H1 (cell line): ENCODE measurements around the gene SLC35F1. TPM values are rescaled to one million over a fixed set of nuclear protein-coding genes. Genes with fewer than 3 reads are reported as not detected.

Experiments used
- CTCF ChIA-PET: fragments of 300-600 bp; sonication (Branson Sonifier 250); formaldehyde crosslinking; loops from one replicate; lab custom pipeline; 2021; ENCODE audit not compliant: partially characterized antibody; lab: Charles Lee
- POLR2A ChIA-PET: fragments of 300-600 bp; sonication (Branson Sonifier 250); formaldehyde crosslinking; loops from one replicate; lab custom pipeline; 2021; ENCODE audit warnings: inconsistent platforms; ENCODE audit not compliant: partially characterized antibody; lab: Charles Lee
- DNase-seq, 2 experiments: peaks; one replicate each; pipeline versions ENCODE4 v3.0.0 to v3.0.0-alpha.2; 2010 to 2022; ENCODE audit warnings: low spot score in 2 of 2, low read depth in 1 of 2, mixed read lengths in 1 of 2
- FAIRE-seq: peaks from 2 replicates; lab custom pipeline; 2011; peaks lifted over from hg19 to GRCh38; lab: Jason Lieb, UNC
- H2AFZ ChIP-seq: 2 replicates; pipeline ENCODE4 v1.8.1; 2012; ENCODE audit warnings: low read length, inconsistent platforms
- H2AK5ac ChIP-seq: 2 replicates; pipeline ENCODE4 v1.6.1; 2013; ENCODE audit warnings: low read depth, low read length
- H2BK120ac ChIP-seq: replicated peaks from 2 replicates; pipeline ENCODE3; 2013; ENCODE audit warnings: low read depth, low read length, inconsistent platforms
- H2BK12ac ChIP-seq: 2 replicates; pipeline ENCODE4 v1.6.1; 2013; ENCODE audit warnings: low read depth, low read length
- H2BK15ac ChIP-seq: 2 replicates; pipeline ENCODE4 v1.6.1; 2013; ENCODE audit warnings: low read length
- H2BK20ac ChIP-seq: 2 replicates; pipeline ENCODE4 v1.6.1; 2013; ENCODE audit warnings: low read length
- H2BK5ac ChIP-seq: 2 replicates; pipeline ENCODE4 v1.6.1; 2013; ENCODE audit warnings: low read depth, low read length
- H3K14ac ChIP-seq: 2 replicates; pipeline ENCODE4 v1.6.1; 2013; ENCODE audit warnings: inconsistent platforms; ENCODE audit not compliant: insufficient read length
- H3K18ac ChIP-seq: 2 replicates; pipeline ENCODE4 v1.6.1; 2013; ENCODE audit warnings: low read length; ENCODE audit errors: extremely low read depth
- H3K23ac ChIP-seq: 2 replicates; pipeline ENCODE4 v1.6.1; 2013; ENCODE audit warnings: inconsistent platforms; ENCODE audit not compliant: insufficient read length
- H3K23me2 ChIP-seq: 2 replicates; pipeline ENCODE4 v1.6.1; 2013; ENCODE audit warnings: low read depth, low read length
- H3K27ac ChIP-seq: 2 replicates; pipeline ENCODE4 v1.6.1; 2011; ENCODE audit warnings: low read depth, low read length, inconsistent platforms
- H3K27me3 ChIP-seq, 4 experiments: replicated peaks in 1 of 4; 1 replicate in 1 of 4; 2 replicates in 3 of 4; pipeline versions ENCODE4 v1.6.1 to v1.8.1; 2011 to 2013; ENCODE audit warnings: low read length in 3 of 4, mild to moderate bottlenecking in 3 of 4, inconsistent platforms in 2 of 4, mixed read lengths in 2 of 4, moderate library complexity in 1 of 4; ENCODE audit not compliant: control insufficient read depth in 3 of 4, insufficient read depth in 3 of 4; ENCODE audit errors: extremely low read depth in 1 of 4
- H3K36me3 ChIP-seq, 4 experiments: 2 replicates each; pipeline versions ENCODE4 v1.6.1 to v1.8.1; 2011 to 2013; ENCODE audit warnings: mild to moderate bottlenecking in 4 of 4, low read length in 3 of 4, moderate library complexity in 2 of 4, control low read depth in 1 of 4, inconsistent platforms in 1 of 4; ENCODE audit not compliant: insufficient read depth in 4 of 4, control insufficient read depth in 2 of 4
- H3K4ac ChIP-seq: replicated peaks from 2 replicates; pipeline ENCODE3; 2013; ENCODE audit warnings: low read length, low read depth, mixed read lengths, inconsistent platforms; ENCODE audit not compliant: insufficient read length
- H3K4me1 ChIP-seq, 4 experiments: replicated peaks in 1 of 4; 1 replicate in 1 of 4; 2 replicates in 3 of 4; pipeline versions ENCODE4 v1.6.1 to v1.8.1; 2011 to 2013; ENCODE audit warnings: low read length in 3 of 4, inconsistent platforms in 2 of 4, mixed read lengths in 1 of 4; ENCODE audit not compliant: insufficient read depth in 4 of 4, control insufficient read depth in 3 of 4
- H3K4me2 ChIP-seq, 2 experiments: 2 replicates each; pipeline versions ENCODE4 v1.6.1 to v1.8.1; 2011 to 2013; ENCODE audit warnings: low read depth in 2 of 2, low read length in 2 of 2, control low read depth in 1 of 2, inconsistent platforms in 1 of 2, mild to moderate bottlenecking in 1 of 2; ENCODE audit not compliant: insufficient read depth in 1 of 2
- H3K4me3 ChIP-seq, 4 experiments: fragments of 200-600, 300-600 bp in 1 of 4; sonication (generic), shearing (Covaris generic), sonication (Bioruptor Twin) in 1 of 4; 2 replicates each; pipeline versions ENCODE4 v1.5.1 to v1.8.1; 2011 to 2016; ENCODE audit warnings: low read length in 4 of 4, low read depth in 3 of 4, control low read depth in 2 of 4, inconsistent platforms in 2 of 4, mild to moderate bottlenecking in 2 of 4, mixed read lengths in 1 of 4, moderate library complexity in 1 of 4; ENCODE audit not compliant: insufficient read depth in 2 of 4; ENCODE audit errors: extremely low read depth in 1 of 4
- H3K56ac ChIP-seq: replicated peaks from 2 replicates; pipeline ENCODE3; 2013; ENCODE audit warnings: low read depth, mild to moderate bottlenecking, mixed read lengths, low read length, inconsistent platforms; ENCODE audit not compliant: insufficient read length
- H3K79me1 ChIP-seq: 2 replicates; pipeline ENCODE4 v1.6.1; 2013; ENCODE audit warnings: low read depth, low read length, control low read depth
- H3K79me2 ChIP-seq, 2 experiments: 2 replicates each; pipeline versions ENCODE4 v1.6.1 to v1.8.1; 2012 to 2013; ENCODE audit warnings: low read length in 2 of 2, mild to moderate bottlenecking in 2 of 2, inconsistent platforms in 1 of 2; ENCODE audit not compliant: insufficient read depth in 2 of 2, control insufficient read depth in 1 of 2
- H3K9ac ChIP-seq, 4 experiments: replicated peaks in 1 of 4; 1 replicate in 1 of 4; 2 replicates in 3 of 4; pipeline versions ENCODE4 v1.6.1 to v1.8.1; 2011 to 2013; ENCODE audit warnings: low read depth in 3 of 4, low read length in 3 of 4, control low read depth in 2 of 4, mild to moderate bottlenecking in 2 of 4, moderate library complexity in 2 of 4, inconsistent platforms in 1 of 4; ENCODE audit errors: extremely low read depth in 1 of 4
- H3K9me3 ChIP-seq, 2 experiments: 2 replicates each; pipeline versions ENCODE4 v1.6.1 to v1.8.1; 2012 to 2013; ENCODE audit warnings: mild to moderate bottlenecking in 2 of 2, moderate library complexity in 2 of 2, control low read depth in 1 of 2, inconsistent platforms in 1 of 2, low read depth in 1 of 2, low read length in 1 of 2, mixed read lengths in 1 of 2; ENCODE audit not compliant: insufficient read depth in 2 of 2
- H4K20me1 ChIP-seq, 2 experiments: replicated peaks in 1 of 2; 2 replicates each; pipeline versions ENCODE3 to v1.8.1; 2011 to 2013; ENCODE audit warnings: inconsistent platforms in 2 of 2, low read length in 2 of 2, mild to moderate bottlenecking in 1 of 2; ENCODE audit not compliant: insufficient read depth in 2 of 2, control insufficient read depth in 1 of 2
- H4K5ac ChIP-seq: 2 replicates; pipeline ENCODE4 v1.6.1; 2013; ENCODE audit warnings: low read length, low read depth, mixed read lengths, inconsistent platforms; ENCODE audit not compliant: insufficient read length
- H4K8ac ChIP-seq: 2 replicates; pipeline ENCODE4 v1.8.0; 2013; ENCODE audit warnings: mild to moderate bottlenecking, moderate library complexity, low read length, inconsistent platforms; ENCODE audit not compliant: insufficient read depth; ENCODE audit errors: extremely low read depth
- H4K91ac ChIP-seq: replicated peaks from 2 replicates; pipeline ENCODE3; 2013; ENCODE audit warnings: low read length, mixed read lengths, inconsistent platforms; ENCODE audit not compliant: insufficient read length
- BACH1 ChIP-seq: IDR thresholded peaks from 2 replicates; pipeline ENCODE4 v1.6.1; 2012; ENCODE audit warnings: low read length, improper control_type of control experiment
- FOSL1 ChIP-seq: IDR thresholded peaks from 2 replicates; pipeline ENCODE4 v1.6.1; 2011; ENCODE audit warnings: mild to moderate bottlenecking, low read depth, low read length, moderate library complexity; ENCODE audit not compliant: insufficient read depth
- RBBP5 ChIP-seq: IDR thresholded peaks from 2 replicates; pipeline ENCODE4 v1.7.1; 2012; ENCODE audit warnings: low read depth, mild to moderate bottlenecking, inconsistent platforms, low read length, moderate library complexity, borderline replicate concordance
- RFX5 ChIP-seq: IDR thresholded peaks from 2 replicates; pipeline ENCODE4 v1.6.1; 2011; ENCODE audit warnings: low read depth, low read length, improper control_type of control experiment, borderline replicate concordance
- SIN3A ChIP-seq, 2 experiments: IDR thresholded peaks in 1 of 2; conservative IDR thresholded peaks in 1 of 2; 2 replicates each; pipeline ENCODE4 v1.6.1; 2011 to 2012; ENCODE audit warnings: low read length in 2 of 2, improper control_type of control experiment in 1 of 2, low read depth in 1 of 2, mild to moderate bottlenecking in 1 of 2
- TBP ChIP-seq: IDR thresholded peaks from 2 replicates; pipeline ENCODE4 v1.6.1; 2011; ENCODE audit warnings: low read depth, low read length, improper control_type of control experiment
- WGBS, 2 experiments: shearing (Covaris generic) in 1 of 2; methylation state at CpG; one replicate each; pipeline versions ENCODE4 v1.1.6 to v1.1.7; 2013 to 2015; ENCODE audit warnings: low lambda C conversion rate in 2 of 2, mixed read lengths in 2 of 2, inconsistent platforms in 1 of 2, low coverage in 1 of 2, missing lambda C conversion rate in 1 of 2; ENCODE audit not compliant: insufficient replicate concordance in 2 of 2, insufficient coverage in 1 of 2, insufficient read length in 1 of 2; ENCODE audit errors: extremely low coverage in 1 of 2, missing lambda C conversion rate in 1 of 2; 5-methylcytosine and 5-hydroxymethylcytosine counted together
- polyA plus RNA-seq, 7 experiments: library from polyadenylated mRNA; depleted of rRNA in 3 of 7; stranded (reverse) in 5 of 7; unstranded in 2 of 7; fragments of >200 nt in 5 of 7; fragments of 200-250 nt in 2 of 7; gene quantifications; 1 replicate in 5 of 7; 2 replicates in 1 of 7; 4 replicates in 1 of 7; pipeline versions ENCODE4 v1.2.1 to v1.2.3, GENCODE V29; 2011 to 2013; ENCODE audit warnings: missing spikeins in 2 of 7, mixed read lengths in 2 of 7
- total RNA-seq: library from RNA; stranded (reverse); fragmentation: NEBNext Ultra II Directional; extraction: Animal tissue kit (Norgen Biotek cat#: 25700); gene quantifications from 2 replicates; pipeline ENCODE4 v1.2.1, GENCODE V29; 2021
- TF ChIP-seq, protein P1 (sequence below): IDR thresholded peaks from 2 replicates; pipeline ENCODE4 v1.6.1; 2011; ENCODE audit warnings: low read depth, mild to moderate bottlenecking, low read length; ENCODE audit not compliant: insufficient read depth

SLC35F1 gene
- total and polyA plus RNA-seq, 2 of the 8 experiments (the other 6 are each of a cell fraction or from before 2014, with no cell fraction given) = 7.0 to 10.0 TPM

DNA sequence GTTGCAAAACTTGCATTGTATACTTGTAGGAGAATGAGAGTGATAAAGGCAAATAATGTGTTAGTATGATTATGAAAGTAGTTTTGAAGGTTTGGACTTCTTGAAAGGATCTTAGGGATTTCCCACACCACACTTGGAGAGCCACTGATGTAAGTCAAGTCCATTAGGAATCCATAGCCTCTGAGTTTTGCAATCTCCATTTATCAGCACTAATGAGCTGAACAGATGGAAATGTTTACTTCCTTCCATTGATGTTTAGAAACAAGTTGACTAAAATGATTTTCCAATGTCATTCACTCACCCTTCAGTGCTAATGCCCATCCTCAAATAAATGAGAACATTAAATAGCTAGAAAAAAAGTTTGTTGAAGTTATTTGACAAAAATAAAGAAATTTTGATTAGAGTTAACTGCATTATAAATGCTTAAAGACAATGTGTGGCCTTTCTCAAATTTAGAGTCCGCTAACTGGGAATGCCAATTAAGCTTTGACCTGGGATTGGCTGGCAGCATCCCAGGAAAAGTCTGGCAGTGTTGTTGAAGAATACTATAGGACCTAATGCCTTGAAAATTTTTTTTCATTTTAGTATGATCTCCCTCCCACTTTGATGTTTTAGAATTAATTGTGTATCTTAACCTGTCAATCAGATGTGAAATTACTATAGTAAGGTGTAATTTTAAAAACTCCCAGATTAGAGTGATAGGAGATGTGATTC lies 68.0 kb downstream of the SLC35F1 start:
- Histone ChIP-seq H4K5ac (no peak overlapping the region), H3K9ac (no peak overlapping the region), H4K20me1 (no peaks in the 10 kb centered on the region), H4K91ac (no peak overlapping the region), H2BK5ac (no peak overlapping the region), H3K4ac (no peak overlapping the region), H3K9me3 (peaks cover 13 to 17% of the 10 kb centered on the region in 2 experiments), H2AFZ (no peak overlapping the region), H4K8ac (no peak overlapping the region), H3K27me3 (no peaks in the 10 kb centered on the region), H3K4me1 (0 out of 7 replicates have a peak, but pooled peaks cover 0 to 3% (median 0%) of the 10 kb centered on the region in 4 experiments), H3K79me2 (no peaks in the 10 kb centered on the region), H3K36me3 (no peaks in the 10 kb centered on the region; a peak in 2 of 8 replicates), H3K56ac (no peak overlapping the region), H3K27ac (no peak overlapping the region), H3K4me2 (no peak overlapping the region), H2BK20ac (no peak overlapping the region), H2BK15ac (no peak overlapping the region), H3K23me2 (no peaks in the 10 kb centered on the region), H2BK12ac (no peak overlapping the region), H3K18ac (no peak overlapping the region), H3K14ac (no peak overlapping the region), H2BK120ac (no peak overlapping the region), H3K79me1 (no peaks in the 10 kb centered on the region), H2AK5ac (no peak overlapping the region), H3K23ac (no peak overlapping the region), H3K4me3 (no peak overlapping the region)
- WGBS, 2 experiments = 92% methylated on average over 1 of the region's 1 CpG; no CpG with 5 or more reads in 1 of the 2 experiments
- FAIRE-seq (no peak), DNase-seq (no peak)
- ChIA-PET CTCF (interaction anchor here (0.6 to 4.9 kb wide), 21 partner anchors 9 to 1039 kb away, joined by 3 to 32 read pairs (median 4); no protein-coding TSS in a partner anchor), POLR2A (no interaction called here)
- TF ChIP-seq RBBP5 = no peak
- no peak for TF ChIP-seq FOSL1
- TF ChIP-seq TBP = no peak
- TF ChIP-seq BACH1 = no peak
- no peak for TF ChIP-seq SIN3A (conservative IDR thresholded peaks at IDR 0.05 in 1 of 2, IDR thresholded peaks at IDR 0.05 in 1 of 2; ENCODE audit: low read depth in 1 of 2, low read length in 2 of 2)
- TF ChIP-seq RFX5 = no peak
- TF ChIP-seq, protein P1, sequence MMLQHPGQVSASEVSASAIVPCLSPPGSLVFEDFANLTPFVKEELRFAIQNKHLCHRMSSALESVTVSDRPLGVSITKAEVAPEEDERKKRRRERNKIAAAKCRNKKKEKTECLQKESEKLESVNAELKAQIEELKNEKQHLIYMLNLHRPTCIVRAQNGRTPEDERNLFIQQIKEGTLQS = no peak
